ENCODE data around the gene PRKCB. TPM values are rescaled to one million over a fixed set of nuclear protein-coding genes. Genes with fewer than 3 reads are reported as not detected.
"Not testable (repeated sequence)": the region's sequence is repeated elsewhere in the genome, so short reads cannot be mapped to it uniquely, and the experiment has no call there.

The PRKCB gene
- total RNA-seq, 1 donor from 2014 or later: 1.0 TPM

GRCh38 chr16:24214992-24215391, 379.2 kb downstream of the PRKCB start:
- Histone ChIP-seq H3K9ac (ENCODE audit: low read depth in 1 of 3, low read length in 3 of 3) (no peak overlapping the region), H3K36me3 (ENCODE audit: control insufficient read depth in 3 of 3, insufficient read depth in 3 of 3, low read length in 3 of 3) (no peaks in the 10 kb centered on the region), H3K4me1 (ENCODE audit: control insufficient read depth in 3 of 3, insufficient read depth in 3 of 3, low read length in 3 of 3) (no peaks in the 10 kb centered on the region), H3K4me3 (ENCODE audit: low read length in 3 of 3) (no peak overlapping the region), H3K9me3 (ENCODE audit: control insufficient read depth in 3 of 3, low read length in 3 of 3) (no peaks in the 10 kb centered on the region), H3K27ac (ENCODE audit: low read depth, low read length) (no peak overlapping the region), H3K27me3 (ENCODE audit: control insufficient read depth in 3 of 3, insufficient read depth in 3 of 3, low read length in 3 of 3) (peaks cover 0 to 3% (median 2%) of the 10 kb centered on the region in 3 donors)

- Histone ChIP-seq H3K27me3 (ENCODE audit: control insufficient read depth in 3 of 3, insufficient read depth in 3 of 3, low read length in 3 of 3) (peaks cover 0 to 3% (median 0%) of the 10 kb centered on the region in 3 donors), H3K27ac (ENCODE audit: low read depth, low read length) (no peak overlapping the region), H3K9ac (ENCODE audit: low read depth in 1 of 3, low read length in 3 of 3) (no peak overlapping the region), H3K4me1 (ENCODE audit: control insufficient read depth in 3 of 3, insufficient read depth in 3 of 3, low read length in 3 of 3) (no peaks in the 10 kb centered on the region), H3K36me3 (ENCODE audit: control insufficient read depth in 3 of 3, insufficient read depth in 3 of 3, low read length in 3 of 3) (no peaks in the 10 kb centered on the region), H3K9me3 (ENCODE audit: control insufficient read depth in 3 of 3, low read length in 3 of 3) (no peaks in the 10 kb centered on the region), H3K4me3 (ENCODE audit: low read length in 3 of 3) (no peak overlapping the region)
Observed at GRCh38 chr16:24216961-24217360, 381.2 kb downstream of the PRKCB start.

- no peaks in the 10 kb centered on the region for H3K4me1 ChIP-seq (ENCODE audit: control insufficient read depth in 3 of 3, insufficient read depth in 3 of 3, low read length in 3 of 3)
- H3K9ac ChIP-seq (ENCODE audit: low read depth in 1 of 3, low read length in 3 of 3): no peak overlapping the region
- H3K27ac ChIP-seq (ENCODE audit: low read depth, low read length): no peak overlapping the region
- H3K36me3 ChIP-seq (ENCODE audit: control insufficient read depth in 3 of 3, insufficient read depth in 3 of 3, low read length in 3 of 3): no peaks in the 10 kb centered on the region
- H3K4me3 ChIP-seq (ENCODE audit: low read length in 3 of 3): no peak overlapping the region
- H3K27me3 ChIP-seq (ENCODE audit: control insufficient read depth in 3 of 3, insufficient read depth in 3 of 3, low read length in 3 of 3): peaks cover 0 to 3% (median 0%) of the 10 kb centered on the region in 3 donors
- H3K9me3 ChIP-seq (ENCODE audit: control insufficient read depth in 3 of 3, low read length in 3 of 3): no peaks in the 10 kb centered on the region
Observed at GRCh38 chr16:24217461-24217860, 381.7 kb downstream of the PRKCB start.

GRCh38 chr16:24218299-24218698, 382.5 kb downstream of the PRKCB start:
- Histone ChIP-seq H3K9me3 (ENCODE audit: control insufficient read depth in 3 of 3, low read length in 3 of 3) (no peaks in the 10 kb centered on the region), H3K27me3 (ENCODE audit: control insufficient read depth in 3 of 3, insufficient read depth in 3 of 3, low read length in 3 of 3) (peaks cover 0 to 3% (median 0%) of the 10 kb centered on the region in 3 donors), H3K4me3 (ENCODE audit: low read length in 3 of 3) (no peak overlapping the region)

GRCh38 chr16:24221219-24221618, 385.4 kb downstream of the PRKCB start:
- H3K27me3 ChIP-seq (ENCODE audit: control insufficient read depth in 3 of 3, insufficient read depth in 3 of 3, low read length in 3 of 3): peaks cover 0 to 3% (median 0%) of the 10 kb centered on the region in 3 donors
- no peaks in the 10 kb centered on the region for H3K36me3 ChIP-seq (ENCODE audit: control insufficient read depth in 3 of 3, insufficient read depth in 3 of 3, low read length in 3 of 3)
- no peak overlapping the region for H3K27ac ChIP-seq (ENCODE audit: low read depth, low read length)
- no peaks in the 10 kb centered on the region for H3K4me1 ChIP-seq (ENCODE audit: control insufficient read depth in 3 of 3, insufficient read depth in 3 of 3, low read length in 3 of 3)
- H3K9ac ChIP-seq (ENCODE audit: low read depth in 1 of 3, low read length in 3 of 3): no peak overlapping the region
- H3K9me3 ChIP-seq (ENCODE audit: control insufficient read depth in 3 of 3, low read length in 3 of 3): no peaks in the 10 kb centered on the region
- no peak overlapping the region for H3K4me3 ChIP-seq (ENCODE audit: low read length in 3 of 3)

More at GRCh38 chr16:24218299-24218698, 382.5 kb downstream of the PRKCB start:
- H3K27ac ChIP-seq (ENCODE audit: low read depth, low read length): no peak overlapping the region
- no peaks in the 10 kb centered on the region for H3K36me3 ChIP-seq (ENCODE audit: control insufficient read depth in 3 of 3, insufficient read depth in 3 of 3, low read length in 3 of 3)
- H3K9ac ChIP-seq (ENCODE audit: low read depth in 1 of 3, low read length in 3 of 3): no peak overlapping the region
- no peaks in the 10 kb centered on the region for H3K4me1 ChIP-seq (ENCODE audit: control insufficient read depth in 3 of 3, insufficient read depth in 3 of 3, low read length in 3 of 3)

- no peaks in the 10 kb centered on the region for H3K4me1 ChIP-seq (ENCODE audit: control insufficient read depth in 3 of 3, insufficient read depth in 3 of 3, low read length in 3 of 3)
- no peak overlapping the region for H3K9ac ChIP-seq (ENCODE audit: low read depth in 1 of 3, low read length in 3 of 3)
- no peak overlapping the region for H3K27ac ChIP-seq (ENCODE audit: low read depth, low read length)
- H3K27me3 ChIP-seq (ENCODE audit: control insufficient read depth in 3 of 3, insufficient read depth in 3 of 3, low read length in 3 of 3): no peaks in the 10 kb centered on the region
- H3K36me3 ChIP-seq (ENCODE audit: control insufficient read depth in 3 of 3, insufficient read depth in 3 of 3, low read length in 3 of 3): no peaks in the 10 kb centered on the region
- no peak overlapping the region for H3K4me3 ChIP-seq (ENCODE audit: low read length in 3 of 3)
- H3K9me3 ChIP-seq (ENCODE audit: control insufficient read depth in 3 of 3, low read length in 3 of 3): no peaks in the 10 kb centered on the region
Observed at GRCh38 chr16:24228514-24228913, 392.7 kb downstream of the PRKCB start.

GRCh38 chr16:24232936-24233335, 397.2 kb downstream of the PRKCB start:
- no peaks in the 10 kb centered on the region for H3K36me3 ChIP-seq (ENCODE audit: control insufficient read depth in 3 of 3, insufficient read depth in 3 of 3, low read length in 3 of 3)
- no peaks in the 10 kb centered on the region for H3K27me3 ChIP-seq (ENCODE audit: control insufficient read depth in 3 of 3, insufficient read depth in 3 of 3, low read length in 3 of 3)
- no peaks in the 10 kb centered on the region for H3K9me3 ChIP-seq (ENCODE audit: control insufficient read depth in 3 of 3, low read length in 3 of 3)
- H3K4me1 ChIP-seq (ENCODE audit: control insufficient read depth in 3 of 3, insufficient read depth in 3 of 3, low read length in 3 of 3): no peaks in the 10 kb centered on the region
- no peak overlapping the region for H3K9ac ChIP-seq (ENCODE audit: low read depth in 1 of 3, low read length in 3 of 3)
- H3K4me3 ChIP-seq (ENCODE audit: low read length in 3 of 3): no peak overlapping the region
- no peak overlapping the region for H3K27ac ChIP-seq (ENCODE audit: low read depth, low read length)

GRCh38 chr16:24234737-24235136, 399.0 kb downstream of the PRKCB start:
- H3K4me3 ChIP-seq (ENCODE audit: low read length in 3 of 3): no peak overlapping the region

GRCh38 chr16:24235806-24236205, 400.0 kb downstream of the PRKCB start:
- no peak overlapping the region for H3K27ac ChIP-seq (ENCODE audit: low read depth, low read length)
- H3K36me3 ChIP-seq (ENCODE audit: control insufficient read depth in 3 of 3, insufficient read depth in 3 of 3, low read length in 3 of 3): no peaks in the 10 kb centered on the region
- H3K4me1 ChIP-seq (ENCODE audit: control insufficient read depth in 3 of 3, insufficient read depth in 3 of 3, low read length in 3 of 3): no peaks in the 10 kb centered on the region
- no peaks in the 10 kb centered on the region for H3K27me3 ChIP-seq (ENCODE audit: control insufficient read depth in 3 of 3, insufficient read depth in 3 of 3, low read length in 3 of 3)
- no peaks in the 10 kb centered on the region for H3K9me3 ChIP-seq (ENCODE audit: control insufficient read depth in 3 of 3, low read length in 3 of 3)
- no peak overlapping the region for H3K9ac ChIP-seq (ENCODE audit: low read depth in 1 of 3, low read length in 3 of 3)
- H3K4me3 ChIP-seq (ENCODE audit: low read length in 3 of 3): no peak overlapping the region

More at GRCh38 chr16:24234737-24235136, 399.0 kb downstream of the PRKCB start:
- Histone ChIP-seq H3K9ac (ENCODE audit: low read depth in 1 of 3, low read length in 3 of 3) (no peak overlapping the region), H3K27me3 (ENCODE audit: control insufficient read depth in 3 of 3, insufficient read depth in 3 of 3, low read length in 3 of 3) (no peaks in the 10 kb centered on the region), H3K27ac (ENCODE audit: low read depth, low read length) (no peak overlapping the region), H3K4me1 (ENCODE audit: control insufficient read depth in 3 of 3, insufficient read depth in 3 of 3, low read length in 3 of 3) (no peaks in the 10 kb centered on the region), H3K9me3 (ENCODE audit: control insufficient read depth in 3 of 3, low read length in 3 of 3) (no peaks in the 10 kb centered on the region), H3K36me3 (ENCODE audit: control insufficient read depth in 3 of 3, insufficient read depth in 3 of 3, low read length in 3 of 3) (no peaks in the 10 kb centered on the region)

- not testable (repeated sequence) for H3K9me3 ChIP-seq (ENCODE audit: control insufficient read depth in 3 of 3, low read length in 3 of 3); H3K9ac ChIP-seq (ENCODE audit: low read depth in 1 of 3, low read length in 3 of 3); H3K4me1 ChIP-seq (ENCODE audit: control insufficient read depth in 3 of 3, insufficient read depth in 3 of 3, low read length in 3 of 3); H3K27ac ChIP-seq (ENCODE audit: low read depth, low read length); H3K4me3 ChIP-seq (ENCODE audit: low read length in 3 of 3); H3K27me3 ChIP-seq (ENCODE audit: control insufficient read depth in 3 of 3, insufficient read depth in 3 of 3, low read length in 3 of 3); H3K36me3 ChIP-seq (ENCODE audit: control insufficient read depth in 3 of 3, insufficient read depth in 3 of 3, low read length in 3 of 3)
Observed at GRCh38 chr16:24238846-24239245, 403.1 kb downstream of the PRKCB start.
